ENCODE data around the gene UBE2V1. TPM values are rescaled to one million over a fixed set of nuclear protein-coding genes. Genes with fewer than 3 reads are reported as not detected.

The UBE2V1 gene
- total and polyA plus RNA-seq, 2 donors (not counting 3 experiments of a cell fraction or from before 2014, with no cell fraction given), result 145 to 156 TPM

GRCh38 chr20:50129662-50130355 is 16.9 kb upstream of the UBE2V1 start:
- no TSS peak for BruUV-seq (replicated peaks)
- ChIA-PET POLR2A (interaction anchor here (0.6 kb wide), 1 partner anchor 154 kb away, joined by 6 read pairs; no protein-coding TSS in a partner anchor), CTCF (interaction anchor here (0.6 to 1.6 kb wide), 5 partner anchors 8 to 44 kb away, joined by 3 to 6 read pairs (median 3); no protein-coding TSS in a partner anchor)
- Histone ChIP-seq H3K4me2 (ENCODE audit: insufficient read depth, low read length) (no peak overlapping the region), H3K27ac (ENCODE audit: insufficient read depth, low read depth, low read length) (no peak overlapping the region), H2AFZ (ENCODE audit: low read depth, low read length) (no peak overlapping the region), H3K9me3 (replicated peaks; ENCODE audit: control insufficient read depth, insufficient read depth, low read length) (no peaks in the 10 kb centered on the region), H3K79me2 (ENCODE audit: control insufficient read depth, insufficient read depth, low read length) (peaks cover 45% of the 10 kb centered on the region), H3K9ac (replicated peaks; ENCODE audit: extremely low read depth, insufficient read depth, low read length) (no peak overlapping the region), H3K27me3 (ENCODE audit: control insufficient read depth in 2 of 2, insufficient read depth in 2 of 2, low read length in 2 of 2) (no peaks in the 10 kb centered on the region), H3K9me1 (replicated peaks; ENCODE audit: control insufficient read depth, extremely low read depth, insufficient read depth, low read length) (no peaks in the 10 kb centered on the region), H3K4me1 (ENCODE audit: control insufficient read depth, extremely low read depth, insufficient read depth, low read length) (no peaks in the 10 kb centered on the region), H3K4me3 (replicated peaks in 1 of 3; ENCODE audit: insufficient read depth in 1 of 3, low read depth in 1 of 3, low read length in 3 of 3) (no peak overlapping the region), H3K36me3 (ENCODE audit: control insufficient read depth in 2 of 2, extremely low read depth in 1 of 2, insufficient read depth in 2 of 2, low read length in 2 of 2) (peaks cover 27 to 64% of the 10 kb centered on the region in 2 experiments), H4K20me1 (replicated peaks; ENCODE audit: control insufficient read depth, extremely low read depth, insufficient read depth, low read length) (no peaks in the 10 kb centered on the region)
- TF ChIP-seq MAX (IDR thresholded peaks at IDR 0.05; ENCODE audit: insufficient read depth, insufficient read length) (peak; percentile 21), MYC (IDR thresholded peaks at IDR 0.05; ENCODE audit: low read depth, low read length) (no peak)
- DNase-seq (ENCODE audit: low read depth, low spot score) (no peak), FAIRE-seq (no peak)
- dilution Hi-C loops (cut with MboI; ENCODE audit: extremely low pct_ligation_motif_present, low sequenced_read_pairs) (no loop called here), intact Hi-C loops (cut with micrococcal nuclease) (no loop called here)

- H3K36me3 ChIP-seq (ENCODE audit: control insufficient read depth in 2 of 2, extremely low read depth in 1 of 2, insufficient read depth in 2 of 2, low read length in 2 of 2), result peaks cover 37 to 71% of the 10 kb centered on the region in 2 experiments
- no peak overlapping the region for H3K27ac ChIP-seq (ENCODE audit: insufficient read depth, low read depth, low read length)
- H3K9ac ChIP-seq (replicated peaks; ENCODE audit: extremely low read depth, insufficient read depth, low read length), result no peak overlapping the region
- TF ChIP-seq GATA2 (IDR thresholded peaks at IDR 0.05; ENCODE audit: insufficient read depth, insufficient read length, low read depth, low read length), result no peak
- TF ChIP-seq POLR2A (IDR thresholded peaks at IDR 0.05; ENCODE audit: low read depth, low read length), result no peak
- no peak for TF ChIP-seq MYC (IDR thresholded peaks at IDR 0.05; ENCODE audit: low read depth, low read length)
- no peak for TF ChIP-seq CTCF (IDR thresholded peaks at IDR 0.05; ENCODE audit: extremely low read depth in 1 of 2, insufficient read depth in 1 of 2, low read depth in 1 of 2, low read length in 2 of 2)
- no peak for TF ChIP-seq MAX (IDR thresholded peaks at IDR 0.05; ENCODE audit: insufficient read depth, insufficient read length)
- no peak for TF ChIP-seq EZH2 (IDR thresholded peaks at IDR 0.05; ENCODE audit: borderline replicate concordance, low read depth, low read length, severe bottlenecking)
- no peak for TF ChIP-seq JUN (IDR thresholded peaks at IDR 0.05; ENCODE audit: borderline replicate concordance, insufficient read depth, insufficient read length, low read depth)
- TF ChIP-seq POLR2AphosphoS5 (IDR thresholded peaks at IDR 0.05; ENCODE audit: insufficient read depth, low read depth, low read length), result no peak
- no peak for TF ChIP-seq FOS (IDR thresholded peaks at IDR 0.05; ENCODE audit: borderline replicate concordance, insufficient read depth, low read length)
- dilution Hi-C loops (cut with MboI; ENCODE audit: extremely low pct_ligation_motif_present, low sequenced_read_pairs) (no loop called here), intact Hi-C loops (cut with micrococcal nuclease) (no loop called here)
- H3K4me1 ChIP-seq (ENCODE audit: control insufficient read depth, extremely low read depth, insufficient read depth, low read length), result no peaks in the 10 kb centered on the region
- H3K4me2 ChIP-seq (ENCODE audit: insufficient read depth, low read length), result no peak overlapping the region
- POLR2A ChIA-PET, result no interaction called here
- FAIRE-seq (no peak), DNase-seq (ENCODE audit: low read depth, low spot score) (no peak)
- H3K9me1 ChIP-seq (replicated peaks; ENCODE audit: control insufficient read depth, extremely low read depth, insufficient read depth, low read length), result no peaks in the 10 kb centered on the region
- H3K27me3 ChIP-seq (ENCODE audit: control insufficient read depth in 2 of 2, insufficient read depth in 2 of 2, low read length in 2 of 2), result no peaks in the 10 kb centered on the region
- H2AFZ ChIP-seq (ENCODE audit: low read depth, low read length), result no peak overlapping the region
- H3K4me3 ChIP-seq (replicated peaks in 1 of 3; ENCODE audit: insufficient read depth in 1 of 3, low read depth in 1 of 3, low read length in 3 of 3), result no peak overlapping the region
- H3K9me3 ChIP-seq (replicated peaks; ENCODE audit: control insufficient read depth, insufficient read depth, low read length), result no peaks in the 10 kb centered on the region
- H3K79me2 ChIP-seq (ENCODE audit: control insufficient read depth, insufficient read depth, low read length), result peaks cover 33% of the 10 kb centered on the region
- H4K20me1 ChIP-seq (replicated peaks; ENCODE audit: control insufficient read depth, extremely low read depth, insufficient read depth, low read length), result no peaks in the 10 kb centered on the region
- CTCF ChIA-PET, result interaction anchor here (1.0 to 1.6 kb wide), 6 partner anchors 8 to 149 kb away, joined by 3 to 6 read pairs (median 4); partner anchors contain the start of gene PEDS1
- BruUV-seq (replicated peaks), result no TSS peak
Measured at GRCh38 chr20:50128520-50128905, 15.6 kb upstream of the UBE2V1 start.

Data from endothelial cell of umbilical vein (primary cell).